ENCODE measurements around the gene ZNF500.

GRCh38 chr16:4799171-4799855, 32.4 kb upstream of the ZNF500 start:
- TF ChIP-seq CTCF (IDR thresholded peaks at IDR 0.05; ENCODE audit: insufficient read depth, low read length, poor library complexity, severe bottlenecking) = no peak
- no peak for TF ChIP-seq EZH2phosphoT487 (conservative IDR thresholded peaks at IDR 0.05; ENCODE audit: low read length)

All from SU-DHL-6 (cell line).